Pulmonary artery endothelial cell (primary cell): ENCODE results near the gene FBXL19. TPM values are rescaled to one million over a fixed set of nuclear protein-coding genes. Genes with fewer than 3 reads are reported as not detected.

ENCODE experiments used
- DNase-seq: peaks from one replicate; pipeline ENCODE4 v3.0.0-alpha.2; 2011; ENCODE audit warnings: low read depth, low spot score
- total RNA-seq: library from RNA; depleted of rRNA; stranded (reverse); fragments of >200 nt; gene quantifications from 2 replicates; pipeline ENCODE4 v1.2.3, GENCODE V29; 2014

Gene FBXL19
- total RNA-seq, 1 donor from 2014 or later, result 27.0 TPM

DNA sequence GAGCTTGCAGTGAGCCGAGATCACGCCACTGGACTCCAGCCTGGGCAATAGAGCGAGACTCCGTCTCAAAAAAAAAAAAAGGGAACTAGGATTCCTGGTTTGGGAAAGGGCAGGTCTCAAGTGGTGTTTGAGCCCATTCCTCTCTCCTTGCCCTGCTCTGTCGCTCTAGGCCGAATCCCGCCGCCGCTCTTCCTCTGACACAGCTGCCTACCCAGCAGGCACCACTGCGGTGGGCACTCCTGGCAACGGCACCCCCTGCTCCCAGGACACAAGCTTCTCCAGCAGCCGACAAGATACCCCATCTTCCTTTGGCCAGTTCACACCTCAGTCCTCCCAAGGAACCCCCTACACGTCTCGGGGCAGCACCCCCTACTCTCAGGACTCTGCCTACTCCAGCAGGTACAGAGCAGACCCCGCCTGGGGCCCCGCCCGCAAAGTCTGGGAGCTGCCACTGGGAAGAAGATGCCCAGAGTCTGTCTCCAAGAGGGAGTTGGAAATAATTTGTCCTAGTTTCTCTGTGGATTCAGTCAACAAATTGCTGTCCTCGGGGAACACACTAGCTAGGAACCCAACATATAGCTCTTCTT lies 40.6 kb downstream of the FBXL19 start:
- no peak for DNase-seq

DNA sequence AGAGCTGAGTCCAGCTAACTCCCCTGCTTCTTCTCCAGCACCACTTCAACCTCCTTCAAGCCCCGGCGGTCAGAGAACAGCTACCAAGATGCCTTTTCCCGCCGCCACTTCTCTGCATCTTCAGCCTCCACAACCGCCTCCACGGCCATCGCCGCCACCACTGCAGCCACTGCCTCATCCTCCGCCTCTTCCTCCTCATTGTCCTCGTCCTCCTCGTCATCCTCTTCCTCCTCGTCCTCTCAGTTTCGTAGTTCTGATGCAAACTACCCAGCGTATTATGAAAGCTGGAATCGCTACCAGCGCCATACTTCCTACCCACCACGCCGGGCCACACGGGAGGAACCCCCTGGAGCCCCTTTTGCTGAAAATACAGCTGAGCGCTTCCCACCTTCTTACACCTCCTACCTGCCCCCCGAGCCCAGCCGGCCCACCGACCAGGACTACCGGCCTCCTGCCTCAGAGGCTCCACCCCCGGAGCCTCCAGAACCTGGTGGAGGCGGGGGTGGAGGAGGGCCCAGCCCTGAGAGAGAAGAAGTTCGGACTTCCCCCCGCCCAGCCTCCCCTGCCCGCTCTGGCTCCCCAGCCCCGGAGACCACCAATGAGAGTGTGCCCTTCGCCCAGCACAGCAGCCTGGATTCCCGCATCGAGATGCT lies 41.3 kb downstream of the FBXL19 start:
- no peak for DNase-seq

DNA sequence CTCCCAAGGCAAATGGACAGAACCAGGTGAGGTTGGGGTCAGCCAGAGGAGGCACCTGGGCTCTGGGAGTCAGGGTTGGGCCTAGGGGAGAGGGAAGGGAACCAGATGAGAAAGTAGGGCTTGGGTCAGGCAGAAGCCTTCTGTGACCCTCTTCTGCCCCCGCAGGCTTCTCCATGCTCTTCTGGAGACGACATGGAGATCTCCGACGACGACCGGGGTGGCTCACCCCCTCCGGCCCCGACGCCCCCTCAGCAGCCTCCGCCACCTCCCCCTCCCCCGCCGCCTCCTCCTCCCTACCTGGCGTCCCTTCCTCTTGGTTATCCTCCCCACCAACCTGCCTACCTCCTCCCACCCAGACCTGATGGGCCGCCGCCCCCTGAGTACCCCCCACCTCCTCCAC lies 42.1 kb downstream of the FBXL19 start:
- no peak for DNase-seq

DNA sequence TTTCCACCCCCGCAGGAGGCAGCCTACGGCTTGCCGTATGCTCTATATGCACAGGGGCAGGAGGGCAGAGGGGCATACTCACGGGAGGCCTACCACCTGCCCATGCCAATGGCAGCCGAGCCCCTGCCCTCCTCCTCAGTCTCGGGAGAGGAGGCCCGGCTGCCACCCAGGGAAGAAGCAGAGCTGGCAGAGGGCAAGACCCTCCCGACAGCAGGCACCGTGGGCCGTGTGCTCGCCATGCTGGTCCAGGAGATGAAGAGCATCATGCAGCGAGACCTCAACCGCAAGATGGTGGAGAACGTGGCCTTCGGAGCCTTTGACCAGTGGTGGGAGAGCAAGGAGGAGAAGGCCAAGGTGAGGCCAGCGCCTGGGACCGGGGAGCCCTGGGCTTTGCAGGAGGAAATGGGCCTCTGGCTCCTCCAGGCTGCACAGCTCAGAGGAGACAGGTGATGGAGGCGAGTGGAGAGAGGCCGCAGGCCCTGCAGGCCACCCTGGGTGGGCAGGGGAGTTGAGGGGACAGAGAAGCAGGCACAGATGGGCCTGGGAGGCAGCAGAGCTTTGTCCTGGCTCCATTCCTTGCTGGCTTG lies 42.8 kb downstream of the FBXL19 start:
- no peak for DNase-seq

DNA sequence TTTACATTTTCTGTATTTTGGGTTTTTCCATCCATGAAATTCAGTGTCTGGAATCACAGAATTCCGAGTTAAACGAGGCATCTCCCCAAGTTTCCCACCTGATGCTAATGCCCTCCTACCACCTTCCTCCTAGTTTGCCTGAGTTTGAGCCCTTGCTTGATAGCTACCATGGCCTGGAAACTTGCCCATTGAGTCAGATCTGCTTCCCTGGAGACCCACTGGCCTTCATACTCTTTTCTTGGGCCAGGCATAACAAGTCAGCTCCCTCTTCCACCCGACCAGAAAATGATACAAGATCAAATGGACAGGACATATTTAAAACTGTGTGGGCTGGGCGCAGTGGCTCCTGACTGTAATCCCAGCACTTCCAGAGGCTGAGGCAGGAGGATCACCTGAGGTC lies 44.4 kb downstream of the FBXL19 start:
- DNase-seq, result no peak

DNA sequence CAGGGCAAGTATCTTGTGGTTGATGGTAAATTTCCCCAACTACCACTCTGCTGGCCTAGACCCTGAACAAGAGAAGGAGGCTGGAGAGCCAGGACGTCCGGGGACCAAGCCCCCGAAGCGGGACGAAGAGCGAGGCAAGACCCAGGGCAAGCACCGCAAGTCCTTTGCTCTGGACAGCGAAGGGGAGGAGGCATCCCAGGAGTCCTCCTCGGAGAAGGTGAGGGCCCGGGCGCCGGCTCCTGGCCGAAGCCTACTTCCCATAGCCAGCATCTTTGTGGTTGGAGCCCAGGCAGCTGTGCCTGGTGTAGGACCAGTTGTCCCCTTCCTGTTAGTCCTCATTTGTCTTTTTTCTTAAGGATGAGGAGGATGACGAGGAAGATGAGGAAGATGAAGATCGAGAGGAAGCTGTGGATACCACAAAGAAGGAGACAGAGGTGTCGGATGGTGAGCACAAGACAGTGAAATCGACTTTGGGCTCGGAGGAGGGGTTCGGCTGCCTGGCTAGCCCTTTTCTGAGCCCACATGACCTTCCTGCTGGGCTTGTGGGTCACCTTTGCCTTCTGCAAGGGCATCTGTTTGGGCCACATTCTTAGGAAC lies 46.0 kb downstream of the FBXL19 start:
- no peak for DNase-seq

DNA sequence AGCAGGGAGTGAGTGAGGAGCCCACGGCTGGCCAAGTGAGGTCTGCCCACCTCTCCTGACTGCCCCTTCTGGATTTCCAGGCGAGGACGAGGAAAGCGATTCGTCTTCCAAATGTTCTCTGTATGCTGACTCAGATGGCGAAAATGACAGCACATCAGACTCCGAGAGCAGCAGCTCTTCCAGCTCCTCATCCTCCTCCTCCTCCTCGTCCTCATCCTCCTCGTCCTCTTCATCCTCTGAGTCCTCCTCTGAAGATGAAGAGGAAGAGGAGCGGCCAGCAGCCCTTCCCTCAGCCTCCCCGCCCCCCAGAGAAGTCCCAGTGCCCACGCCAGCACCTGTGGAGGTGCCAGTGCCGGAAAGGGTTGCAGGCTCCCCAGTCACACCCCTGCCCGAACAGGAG lies 47.9 kb downstream of the FBXL19 start:
- DNase-seq, result no peak

DNA sequence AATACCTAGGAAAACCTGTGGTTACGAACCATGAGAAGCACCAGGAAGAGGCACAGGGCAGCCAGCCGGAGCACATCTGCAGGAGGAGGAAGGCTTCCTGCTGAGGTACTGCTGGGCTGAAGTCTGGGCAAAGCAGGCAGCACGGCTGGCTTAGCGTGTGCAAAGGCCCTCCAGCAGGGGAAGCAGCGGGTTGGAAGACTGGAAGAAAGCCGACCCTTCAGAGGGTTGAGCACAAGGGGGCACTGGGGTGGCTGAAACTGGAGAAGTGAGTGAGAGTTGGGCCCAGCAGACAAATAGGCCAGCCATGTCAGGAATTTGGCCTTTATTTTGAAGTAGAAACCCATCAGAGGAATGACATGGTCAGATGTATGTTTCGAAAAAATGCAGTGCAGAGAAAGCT lies 49.5 kb downstream of the FBXL19 start:
- no peak for DNase-seq

DNA sequence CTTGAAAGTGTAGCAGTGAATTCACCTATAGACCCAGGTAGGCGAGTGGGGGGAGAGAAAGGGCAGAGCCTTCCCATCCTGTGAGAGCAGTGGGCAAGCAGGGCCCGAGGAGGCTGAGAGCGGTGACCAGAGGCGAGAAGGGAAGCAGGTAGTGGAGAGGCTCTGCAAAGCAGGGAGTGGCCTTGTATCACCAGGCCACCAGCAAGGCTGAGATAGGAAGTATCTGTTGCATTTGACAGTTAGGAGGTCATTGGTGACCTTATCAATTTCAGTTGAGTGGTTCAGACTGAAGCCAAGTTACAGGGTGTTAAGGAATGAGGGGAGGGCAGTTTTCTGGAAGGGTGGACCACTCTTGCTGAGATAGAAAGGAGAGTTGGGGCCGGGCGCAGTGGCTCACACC lies 51.0 kb downstream of the FBXL19 start:
- no peak for DNase-seq

DNA sequence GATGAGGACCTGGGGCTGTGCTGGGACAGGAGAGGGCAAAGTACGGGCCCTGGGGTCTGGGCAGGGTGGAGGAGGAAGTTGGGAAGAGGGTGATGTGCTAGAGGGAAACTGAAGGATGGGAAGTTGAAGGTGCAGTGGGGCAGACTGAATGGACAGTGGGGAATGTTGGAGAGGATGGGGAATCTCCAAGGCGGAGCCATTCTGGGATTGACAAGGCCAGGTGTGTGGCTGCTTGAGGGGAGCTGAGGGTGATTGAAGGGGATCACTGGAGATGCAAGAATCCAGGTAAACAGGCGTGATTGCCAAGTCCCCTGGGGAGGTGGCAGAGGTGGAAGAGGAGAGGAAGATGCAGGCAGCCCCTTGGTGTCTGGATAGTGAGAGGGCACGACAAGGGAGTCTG lies 53.1 kb downstream of the FBXL19 start:
- no peak for DNase-seq

DNA sequence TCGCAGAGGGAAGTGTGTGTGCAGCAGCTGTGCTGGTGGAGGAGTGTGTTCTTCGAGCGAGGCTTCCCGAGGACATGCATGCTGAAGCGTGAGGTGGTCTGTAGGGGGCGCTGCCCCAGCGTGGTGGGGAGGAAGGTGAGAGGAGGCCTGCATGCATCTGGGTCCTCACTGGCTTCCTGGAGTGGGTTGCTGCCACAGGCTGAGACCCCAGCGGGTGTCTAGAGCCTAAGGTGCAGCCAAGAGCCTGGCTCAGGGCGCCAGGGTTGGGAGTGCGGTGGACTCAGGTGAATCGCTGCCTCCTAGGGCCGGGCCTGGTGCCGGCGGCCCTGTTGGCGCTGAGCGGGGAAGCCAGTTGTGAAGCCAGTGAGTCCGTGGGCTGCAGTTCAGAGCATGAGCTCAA lies 54.1 kb downstream of the FBXL19 start:
- DNase-seq, result no peak

DNA sequence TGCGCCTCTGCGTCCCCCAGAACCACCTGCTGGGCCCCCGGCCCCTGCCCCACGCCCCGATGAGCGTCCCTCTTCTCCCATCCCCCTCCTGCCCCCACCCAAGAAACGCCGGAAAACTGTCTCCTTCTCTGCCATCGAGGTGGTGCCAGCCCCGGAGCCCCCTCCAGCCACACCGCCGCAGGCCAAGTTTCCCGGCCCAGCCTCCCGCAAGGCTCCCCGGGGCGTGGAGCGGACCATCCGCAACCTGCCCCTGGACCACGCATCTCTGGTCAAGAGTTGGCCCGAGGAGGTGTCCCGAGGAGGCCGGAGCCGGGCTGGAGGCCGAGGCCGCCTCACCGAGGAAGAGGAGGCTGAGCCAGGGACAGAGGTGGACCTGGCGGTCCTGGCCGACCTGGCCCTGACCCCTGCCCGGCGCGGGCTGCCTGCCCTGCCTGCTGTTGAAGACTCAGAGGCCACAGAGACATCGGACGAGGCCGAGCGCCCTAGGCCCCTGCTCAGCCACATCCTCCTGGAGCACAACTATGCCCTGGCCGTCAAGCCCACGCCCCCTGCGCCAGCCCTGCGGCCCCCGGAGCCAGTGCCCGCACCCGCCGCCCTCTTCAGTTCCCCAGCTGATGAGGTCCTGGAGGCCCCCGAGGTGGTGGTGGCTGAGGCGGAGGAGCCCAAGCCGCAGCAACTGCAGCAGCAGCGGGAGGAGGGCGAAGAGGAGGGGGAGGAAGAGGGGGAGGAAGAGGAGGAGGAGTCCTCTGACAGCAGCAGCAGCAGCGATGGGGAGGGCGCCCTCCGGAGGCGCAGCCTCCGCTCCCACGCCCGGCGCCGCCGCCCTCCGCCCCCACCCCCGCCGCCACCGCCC lies 56.0 kb downstream of the FBXL19 start:
- no peak for DNase-seq

DNA sequence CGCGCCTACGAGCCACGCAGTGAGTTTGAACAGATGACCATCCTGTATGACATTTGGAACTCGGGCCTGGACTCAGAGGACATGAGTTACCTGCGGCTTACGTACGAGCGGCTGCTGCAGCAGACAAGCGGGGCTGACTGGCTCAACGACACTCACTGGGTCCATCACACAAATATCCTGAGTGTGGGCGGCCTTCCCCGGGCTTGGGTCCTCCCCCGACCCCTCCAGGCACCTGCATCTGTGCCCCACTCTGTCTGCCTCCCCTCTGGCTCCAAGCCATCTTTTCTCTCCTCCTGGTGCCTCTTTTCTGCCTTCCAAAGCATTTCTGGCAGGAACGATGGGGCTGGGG lies 56.6 kb downstream of the FBXL19 start:
- no peak for DNase-seq

DNA sequence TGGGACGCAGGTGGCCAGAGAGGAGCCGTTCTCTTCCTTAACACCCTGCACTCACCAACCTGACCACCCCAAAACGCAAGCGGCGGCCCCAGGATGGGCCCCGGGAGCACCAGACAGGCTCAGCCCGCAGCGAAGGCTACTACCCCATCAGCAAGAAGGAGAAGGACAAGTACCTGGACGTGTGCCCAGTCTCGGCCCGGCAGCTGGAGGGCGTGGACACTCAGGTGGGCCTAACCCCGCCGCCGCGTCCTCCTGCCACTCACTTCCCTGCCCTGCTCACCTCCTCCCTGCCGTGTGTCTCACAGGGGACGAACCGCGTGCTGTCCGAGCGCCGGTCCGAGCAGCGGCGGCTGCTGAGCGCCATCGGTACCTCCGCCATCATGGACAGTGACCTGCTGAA lies 57.1 kb downstream of the FBXL19 start:
- DNase-seq, result no peak

DNA sequence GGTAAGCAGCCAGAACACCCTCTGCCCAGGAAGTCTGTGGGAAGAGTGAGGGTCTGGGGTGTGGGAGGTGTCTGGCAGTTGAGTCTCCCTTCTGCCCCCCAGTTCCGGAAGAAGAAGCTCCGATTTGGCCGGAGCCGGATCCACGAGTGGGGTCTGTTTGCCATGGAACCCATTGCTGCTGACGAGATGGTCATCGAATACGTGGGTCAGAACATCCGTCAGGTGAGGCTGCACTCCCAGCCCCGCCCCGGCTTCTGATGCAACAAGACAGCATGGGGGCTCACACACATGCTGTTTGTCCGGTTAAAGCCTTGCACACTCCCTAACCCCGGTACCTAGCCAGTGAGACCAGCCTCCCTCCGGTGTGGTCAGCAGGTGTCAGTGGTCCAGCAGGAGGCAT lies 57.6 kb downstream of the FBXL19 start:
- DNase-seq, result no peak

DNA sequence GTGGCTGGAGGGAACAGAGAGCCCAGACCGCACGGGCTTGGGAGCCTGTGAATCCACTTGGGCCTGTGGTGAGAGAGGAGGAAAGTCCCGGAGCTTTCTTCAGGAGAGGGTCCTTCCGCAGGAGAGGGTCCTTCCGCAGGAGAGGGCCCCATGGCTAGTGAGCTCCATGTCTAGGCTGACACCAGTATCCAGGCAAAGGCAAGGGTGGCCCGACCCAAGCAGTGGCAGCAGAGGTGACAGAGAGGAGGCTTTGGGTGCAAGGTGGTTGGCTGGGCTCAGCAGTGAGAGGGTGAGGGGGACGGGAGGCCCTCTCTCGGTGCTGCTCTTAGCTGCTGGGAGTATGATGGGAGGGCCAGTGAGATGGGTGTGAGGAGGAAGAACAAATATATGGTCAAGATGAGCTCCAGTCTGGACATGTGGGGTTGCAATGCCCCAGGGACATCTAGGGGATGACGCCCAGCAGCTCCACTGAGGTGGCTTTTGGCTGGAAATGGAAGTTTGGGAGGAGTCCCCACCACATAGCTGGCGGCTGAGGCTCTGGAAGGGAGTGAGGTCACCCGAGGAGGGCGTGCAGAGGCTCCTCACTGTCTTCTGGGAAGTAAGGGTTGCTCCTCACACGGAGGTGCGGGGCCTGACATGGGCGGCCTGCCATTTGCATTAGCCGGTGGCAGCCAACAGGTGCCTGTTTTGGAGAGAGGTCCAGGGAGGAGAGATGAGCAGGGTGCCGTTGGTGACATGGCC lies 59.3 kb downstream of the FBXL19 start:
- no peak for DNase-seq

DNA sequence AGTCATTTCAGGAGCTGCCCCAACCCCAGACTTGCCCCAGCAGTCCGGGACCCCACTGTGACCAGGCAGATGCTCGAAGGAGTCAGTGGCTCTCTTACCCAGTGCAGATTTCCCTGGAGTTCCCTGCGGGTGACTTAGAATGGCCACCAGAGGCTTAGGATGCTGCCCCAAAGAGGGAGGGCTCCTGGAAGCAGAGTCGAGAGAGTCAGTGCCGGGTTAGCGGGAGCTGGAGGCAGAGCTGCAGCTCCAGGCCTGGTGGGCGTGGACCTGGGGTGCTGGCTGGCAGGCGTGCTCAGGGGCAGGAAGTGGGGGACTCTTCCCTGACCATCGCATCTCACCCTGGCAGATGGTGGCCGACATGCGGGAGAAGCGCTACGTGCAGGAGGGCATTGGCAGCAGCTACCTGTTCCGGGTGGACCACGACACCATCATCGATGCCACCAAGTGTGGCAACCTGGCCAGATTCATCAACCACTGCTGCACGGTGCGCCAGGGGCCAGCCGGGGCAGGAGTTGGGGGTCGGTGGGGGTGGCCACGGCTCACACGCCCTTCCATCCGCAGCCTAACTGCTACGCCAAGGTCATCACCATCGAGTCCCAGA lies 60.0 kb downstream of the FBXL19 start:
- DNase-seq, result no peak

DNA sequence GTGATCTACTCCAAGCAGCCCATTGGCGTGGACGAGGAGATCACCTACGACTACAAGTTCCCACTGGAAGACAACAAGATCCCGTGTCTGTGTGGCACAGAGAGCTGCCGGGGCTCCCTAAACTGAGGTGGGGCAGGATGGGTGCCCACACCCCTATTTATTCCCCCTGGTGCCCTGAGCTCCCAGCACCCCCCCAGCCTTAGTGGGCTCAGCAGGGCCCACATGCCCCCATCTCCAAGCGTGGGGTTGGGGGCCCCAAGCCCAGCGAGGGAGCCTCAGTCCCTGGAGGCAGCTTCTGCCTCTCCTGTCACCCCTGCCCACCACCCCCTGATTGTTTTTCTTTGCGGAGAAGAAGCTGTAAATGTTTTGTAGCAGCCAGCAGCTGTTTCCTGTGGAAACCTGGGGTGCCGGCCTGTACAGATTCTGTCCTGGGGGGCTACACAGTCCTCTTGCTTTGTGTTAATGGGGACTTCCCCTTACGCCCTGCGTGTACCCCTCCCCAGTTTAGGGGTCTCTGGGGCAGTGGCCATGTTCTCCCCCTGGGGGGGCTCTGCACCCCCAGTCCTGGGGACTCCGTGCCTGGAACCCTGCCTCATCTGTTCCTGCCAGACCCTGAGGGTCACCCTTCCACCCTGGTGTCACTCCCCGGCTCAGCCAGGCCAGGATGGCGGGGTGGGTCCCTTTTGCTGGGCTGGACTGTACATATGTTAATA lies 60.7 kb downstream of the FBXL19 start:
- DNase-seq, result no peak

DNA sequence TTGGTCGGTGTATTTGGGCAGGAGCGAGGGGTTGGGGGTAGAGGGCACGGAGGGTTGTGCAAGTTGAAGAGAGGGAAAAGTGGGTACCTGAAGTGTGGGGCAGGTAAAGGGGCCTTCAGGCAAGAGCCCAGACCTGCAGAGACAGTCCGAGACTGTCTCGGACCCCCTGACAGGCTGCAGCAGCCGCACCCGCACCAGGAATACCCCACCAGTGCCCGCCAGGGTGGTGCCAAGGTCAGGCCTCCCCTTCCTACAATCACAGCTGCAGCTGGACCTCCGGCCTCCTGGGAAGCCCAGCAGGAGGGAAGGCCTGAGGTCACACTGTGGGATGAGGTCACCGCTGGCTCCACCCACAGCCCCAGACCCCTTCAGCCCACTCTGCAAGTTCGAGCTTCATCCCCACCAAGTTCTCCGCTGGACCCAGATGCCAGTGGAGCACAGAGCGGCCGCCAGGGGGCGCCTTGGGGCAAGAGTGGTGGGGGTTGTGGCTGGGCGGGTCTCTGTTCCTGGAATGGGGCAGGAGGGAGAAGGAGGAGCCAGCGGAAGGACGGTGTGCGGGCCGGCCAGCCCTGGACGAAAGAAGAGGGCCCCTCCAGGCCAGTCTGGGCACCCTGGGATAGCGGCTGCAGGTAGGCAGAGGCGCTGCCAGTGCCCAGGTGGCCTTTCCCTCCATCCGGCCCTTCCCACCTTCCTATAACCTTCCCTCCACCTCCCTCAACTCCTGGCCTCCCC lies 61.5 kb downstream of the FBXL19 start, which contains the start of gene HSD3B7:
Gene HSD3B7 (plus strand): TSS at position 539 of the 732 bp plus-strand sequence. CDS start 452 bp downstream, outside the sequence.
- peak; percentile 22 for DNase-seq
